Measurements from ENCODE around the gene CELA2B.

CELA2B gene

GRCh38 chr1:15540186-15540585 lies 64.3 kb downstream of the CELA2B start:
- no peak overlapping the region for H3K9ac ChIP-seq (ENCODE audit: low read depth, low read length)
- H3K9me3 ChIP-seq (ENCODE audit: insufficient read depth, low read depth, low read length), result no peaks in the 10 kb centered on the region
- H3K27ac ChIP-seq (ENCODE audit: low read depth, low read length), result no peak overlapping the region
- peaks cover 83% of the 10 kb centered on the region for H3K36me3 ChIP-seq (ENCODE audit: insufficient read depth, low read length)
- no peak overlapping the region for H3K4me3 ChIP-seq (ENCODE audit: low read length)
- WGBS, result 95% methylated on average over 8 of the region's 8 CpGs
- H3K27me3 ChIP-seq (ENCODE audit: insufficient read depth, low read length), result no peaks in the 10 kb centered on the region
- no peaks in the 10 kb centered on the region for H3K4me1 ChIP-seq (ENCODE audit: insufficient read depth, low read length)

All from HUES64 (cell line).